Caco-2 (cell line): ENCODE measurements around the gene VTN. TPM values are rescaled to one million over a fixed set of nuclear protein-coding genes. Genes with fewer than 3 reads are reported as not detected.

Source experiments
- BruUV-seq: library from RNA; stranded (reverse); fragments of 400-500 nt; replicated peaks from 2 replicates; lab custom pipeline; 2021; lab: Mats Ljungman, UMichigan
- CTCF ChIA-PET: fragments of 300-600 bp; sonication (Branson Sonifier 250); formaldehyde crosslinking; loops from one replicate; lab custom pipeline; 2022; ENCODE audit warnings: antibody characterized with exemption; lab: Charles Lee
- POLR2A ChIA-PET: fragments of 300-600 bp; sonication (Branson Sonifier 250); formaldehyde crosslinking; loops from one replicate; lab custom pipeline; 2022; ENCODE audit warnings: antibody characterized with exemption; lab: Charles Lee
- DNase-seq, 2 experiments: peaks; one replicate each; pipeline versions ENCODE4 v3.0.0 to v3.0.0-alpha.2; 2020 to 2022
- H3K27me3 ChIP-seq: replicated peaks from 2 replicates; pipeline ENCODE4 v1.6.0; 2011; ENCODE audit warnings: low read length; ENCODE audit not compliant: control insufficient read depth, insufficient read depth
- H3K36me3 ChIP-seq: 2 replicates; pipeline ENCODE4 v1.5.1; 2011; ENCODE audit warnings: low read length; ENCODE audit not compliant: control insufficient read depth, insufficient read depth
- H3K4me1 ChIP-seq: fragments of 250-450 bp; sonication (Bioruptor Pico); 2 replicates; pipeline ENCODE4 v1.5.1; 2020; ENCODE audit warnings: mild to moderate bottlenecking
- H3K4me3 ChIP-seq: 2 replicates; pipeline ENCODE4 v1.5.1; 2011; ENCODE audit warnings: low read depth, mild to moderate bottlenecking, control low read depth, low read length
- H3K9me3 ChIP-seq: fragments of 250-450 bp; sonication (Bioruptor Pico); 2 replicates; pipeline ENCODE4 v1.5.1; 2020; ENCODE audit warnings: mild to moderate bottlenecking, moderate library complexity
- H3K27ac Mint-ChIP-seq: one replicate; pipeline ENCODE4 v1.8.0; 2022; ENCODE audit warnings: mixed read lengths; ENCODE audit not compliant: unreplicated experiment
- H3K27me3 Mint-ChIP-seq: one replicate; pipeline ENCODE4 v1.8.0; 2022; ENCODE audit warnings: mixed read lengths; ENCODE audit not compliant: insufficient read depth, unreplicated experiment
- H3K36me3 Mint-ChIP-seq: one replicate; pipeline ENCODE4 v1.8.0; 2022; ENCODE audit warnings: mild to moderate bottlenecking, mixed read lengths; ENCODE audit not compliant: insufficient read depth, unreplicated experiment
- H3K4me1 Mint-ChIP-seq: one replicate; pipeline ENCODE4 v1.8.0; 2022; ENCODE audit warnings: low read depth, mixed read lengths; ENCODE audit not compliant: unreplicated experiment
- H3K4me3 Mint-ChIP-seq: one replicate; pipeline ENCODE4 v1.8.0; 2022; ENCODE audit warnings: mild to moderate bottlenecking, moderate library complexity, mixed read lengths; ENCODE audit not compliant: unreplicated experiment
- H3K9me3 Mint-ChIP-seq: one replicate; pipeline ENCODE4 v1.8.0; 2022; ENCODE audit warnings: mixed read lengths; ENCODE audit not compliant: unreplicated experiment
- CTCF ChIP-seq, 2 experiments: fragments of 200-600 bp in 1 of 2; IDR thresholded peaks; 1 replicate in 1 of 2; 2 replicates in 1 of 2; pipeline versions ENCODE4 v1.5.1 to v1.8.0; 2011 to 2022; ENCODE audit warnings: antibody characterized with exemption in 1 of 2, control low read depth in 1 of 2, inconsistent platforms in 1 of 2, low read depth in 1 of 2, low read length in 1 of 2, mild to moderate bottlenecking in 1 of 2, moderate library complexity in 1 of 2; ENCODE audit not compliant: insufficient read depth in 1 of 2, severe bottlenecking in 1 of 2, unreplicated experiment in 1 of 2
- intact Hi-C: fragments of 100-400 bp; cut with micrococcal nuclease; formaldehyde crosslinking; loops from one replicate; pipeline ENCODE4 v1.10.0; 2022; ENCODE audit not compliant: unreplicated experiment
- total RNA-seq: library from RNA; stranded (reverse); gene quantifications from 2 replicates; pipeline ENCODE4 v1.2.3, GENCODE V29; 2022

Gene VTN
- total RNA-seq, 1 experiment from 2014 or later = 273 TPM

- no peak overlapping the region for H3K4me3 ChIP-seq
- H3K27me3 Mint-ChIP-seq = no peaks in the 10 kb centered on the region
- no peaks in the 10 kb centered on the region for H3K9me3 ChIP-seq
- POLR2A ChIA-PET = no interaction called here
- H3K9me3 Mint-ChIP-seq = no peaks in the 10 kb centered on the region
- peaks cover 33% of the 10 kb centered on the region for H3K36me3 Mint-ChIP-seq
- no peak for DNase-seq
- BruUV-seq = no TSS peak
- CTCF ChIA-PET = no interaction called here
- H3K4me1 Mint-ChIP-seq = peaks cover 45% of the 10 kb centered on the region
- TF ChIP-seq CTCF (IDR thresholded peaks at IDR 0.05; ENCODE audit: insufficient read depth in 1 of 2, low read depth in 1 of 2, low read length in 1 of 2, severe bottlenecking in 1 of 2, unreplicated experiment in 1 of 2) = no peak
- no peaks in the 10 kb centered on the region for H3K27me3 ChIP-seq
- peaks cover 3% of the 10 kb centered on the region for H3K36me3 ChIP-seq
- intact Hi-C loops = no loop called here
- H3K27ac Mint-ChIP-seq = peak overlapping the region; percentile 21
- H3K4me3 Mint-ChIP-seq = no peak overlapping the region
- peaks cover 59% of the 10 kb centered on the region for H3K4me1 ChIP-seq
Observed at GRCh38 chr17:28390563-28390962, 20.5 kb upstream of the VTN start.

GRCh38 chr17:28390141-28390540 lies 20.0 kb upstream of the VTN start:
- no peak for DNase-seq
- Histone ChIP-seq H3K9me3 (no peaks in the 10 kb centered on the region), H3K36me3 (peaks cover 3% of the 10 kb centered on the region), H3K27me3 (no peaks in the 10 kb centered on the region), H3K4me3 (no peak overlapping the region), H3K4me1 (peaks cover 58% of the 10 kb centered on the region)
- Mint-ChIP-seq H3K4me3 (no peak overlapping the region), H3K27ac (peak overlapping the region; percentile 21), H3K27me3 (no peaks in the 10 kb centered on the region), H3K9me3 (no peaks in the 10 kb centered on the region), H3K4me1 (peaks cover 41% of the 10 kb centered on the region), H3K36me3 (peaks cover 29% of the 10 kb centered on the region)
- no TSS peak for BruUV-seq
- TF ChIP-seq CTCF (IDR thresholded peaks at IDR 0.05; ENCODE audit: insufficient read depth in 1 of 2, low read depth in 1 of 2, low read length in 1 of 2, severe bottlenecking in 1 of 2, unreplicated experiment in 1 of 2) = no peak
- POLR2A ChIA-PET = no interaction called here
- intact Hi-C loops = no loop called here
- CTCF ChIA-PET = no interaction called here

- Histone ChIP-seq H3K4me1 (peaks cover 51% of the 10 kb centered on the region), H3K36me3 (peaks cover 3% of the 10 kb centered on the region), H3K9me3 (no peaks in the 10 kb centered on the region), H3K27me3 (no peaks in the 10 kb centered on the region), H3K4me3 (no peak overlapping the region)
- POLR2A ChIA-PET = no interaction called here
- Mint-ChIP-seq H3K27ac (no peak overlapping the region), H3K27me3 (no peaks in the 10 kb centered on the region), H3K4me1 (peaks cover 30% of the 10 kb centered on the region), H3K36me3 (peaks cover 17% of the 10 kb centered on the region), H3K9me3 (no peaks in the 10 kb centered on the region), H3K4me3 (no peak overlapping the region)
- no TSS peak for BruUV-seq
- CTCF ChIA-PET = interaction anchor here (0.6 kb wide), 1 partner anchor 136 kb away, joined by 3 read pairs; no protein-coding TSS in a partner anchor
- DNase-seq = no peak
- intact Hi-C loops = no loop called here
- no peak for TF ChIP-seq CTCF (IDR thresholded peaks at IDR 0.05; ENCODE audit: insufficient read depth in 1 of 2, low read depth in 1 of 2, low read length in 1 of 2, severe bottlenecking in 1 of 2, unreplicated experiment in 1 of 2)
Observed at GRCh38 chr17:28388106-28388505, 18.0 kb upstream of the VTN start.
